Vagina (tissue), 2 donors: ENCODE results near the gene KATNA1.

Experiments
- POLR2A ChIP-seq, 2 donors: fragments of 450-650 bp; IDR thresholded peaks; one replicate each; pipeline ENCODE4 v1.6.1; 2017; ENCODE audit warnings: antibody characterized with exemption in 2 of 2, mild to moderate bottlenecking in 2 of 2, moderate library complexity in 2 of 2
- POLR2AphosphoS5 ChIP-seq, 2 donors: sonication (generic); formaldehyde crosslinking; IDR thresholded peaks; one replicate each; pipeline ENCODE4 v1.9.0; 2017; ENCODE audit warnings: antibody characterized with exemption in 2 of 2, mild to moderate bottlenecking in 2 of 2, low read depth in 1 of 2; ENCODE audit not compliant: insufficient read depth in 1 of 2
- TF ChIP-seq, protein P1 (sequence below), 3 experiments: fragments of 450-650 bp in 2 of 3; fragments of 200-600 bp in 1 of 3; sonication (generic) in 1 of 3; IDR thresholded peaks; one replicate each; pipeline ENCODE4 v1.5.1; 2017 to 2019; ENCODE audit warnings: antibody characterized with exemption in 3 of 3, mild to moderate bottlenecking in 2 of 3, moderate library complexity in 2 of 3

DNA sequence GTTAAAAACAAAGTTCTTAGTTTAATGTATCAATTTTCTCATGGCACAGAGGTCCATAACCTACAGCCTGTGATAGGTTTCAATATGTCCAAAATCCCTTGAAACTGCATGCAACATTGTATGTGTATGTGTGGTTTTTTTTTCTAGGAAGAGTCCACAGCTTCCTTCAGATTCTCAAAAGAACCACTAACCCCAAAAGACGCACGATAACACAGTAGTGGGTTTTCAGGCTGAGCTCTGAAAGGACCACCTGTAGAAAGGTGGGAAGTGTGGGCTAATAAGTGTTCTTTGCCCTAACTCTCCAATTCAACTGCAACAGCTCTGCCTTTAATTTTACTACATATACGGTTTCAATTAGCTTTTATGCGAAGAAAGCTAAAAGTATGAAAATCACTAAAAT, 11.5 kb upstream of the KATNA1 start:
- TF ChIP-seq, protein P1, sequence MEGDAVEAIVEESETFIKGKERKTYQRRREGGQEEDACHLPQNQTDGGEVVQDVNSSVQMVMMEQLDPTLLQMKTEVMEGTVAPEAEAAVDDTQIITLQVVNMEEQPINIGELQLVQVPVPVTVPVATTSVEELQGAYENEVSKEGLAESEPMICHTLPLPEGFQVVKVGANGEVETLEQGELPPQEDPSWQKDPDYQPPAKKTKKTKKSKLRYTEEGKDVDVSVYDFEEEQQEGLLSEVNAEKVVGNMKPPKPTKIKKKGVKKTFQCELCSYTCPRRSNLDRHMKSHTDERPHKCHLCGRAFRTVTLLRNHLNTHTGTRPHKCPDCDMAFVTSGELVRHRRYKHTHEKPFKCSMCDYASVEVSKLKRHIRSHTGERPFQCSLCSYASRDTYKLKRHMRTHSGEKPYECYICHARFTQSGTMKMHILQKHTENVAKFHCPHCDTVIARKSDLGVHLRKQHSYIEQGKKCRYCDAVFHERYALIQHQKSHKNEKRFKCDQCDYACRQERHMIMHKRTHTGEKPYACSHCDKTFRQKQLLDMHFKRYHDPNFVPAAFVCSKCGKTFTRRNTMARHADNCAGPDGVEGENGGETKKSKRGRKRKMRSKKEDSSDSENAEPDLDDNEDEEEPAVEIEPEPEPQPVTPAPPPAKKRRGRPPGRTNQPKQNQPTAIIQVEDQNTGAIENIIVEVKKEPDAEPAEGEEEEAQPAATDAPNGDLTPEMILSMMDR (IDR thresholded peaks at IDR 0.05): no peak
- TF ChIP-seq POLR2A (IDR thresholded peaks at IDR 0.05): no peak
- TF ChIP-seq POLR2AphosphoS5 (IDR thresholded peaks at IDR 0.05; ENCODE audit: insufficient read depth in 1 of 2, low read depth in 1 of 2): no peak
